HPDE6-E6E7 (cell line): ENCODE measurements around the gene TRIM38.

Experiments used
- DNase-seq: peaks from one replicate; pipeline ENCODE4 v3.0.0; 2011; ENCODE audit warnings: missing footprints; ENCODE audit errors: extremely low spot score

TRIM38 gene

GRCh38 chr6:26026833-26027490 lies 64.4 kb downstream of the TRIM38 start:
- no peak for DNase-seq

DNA sequence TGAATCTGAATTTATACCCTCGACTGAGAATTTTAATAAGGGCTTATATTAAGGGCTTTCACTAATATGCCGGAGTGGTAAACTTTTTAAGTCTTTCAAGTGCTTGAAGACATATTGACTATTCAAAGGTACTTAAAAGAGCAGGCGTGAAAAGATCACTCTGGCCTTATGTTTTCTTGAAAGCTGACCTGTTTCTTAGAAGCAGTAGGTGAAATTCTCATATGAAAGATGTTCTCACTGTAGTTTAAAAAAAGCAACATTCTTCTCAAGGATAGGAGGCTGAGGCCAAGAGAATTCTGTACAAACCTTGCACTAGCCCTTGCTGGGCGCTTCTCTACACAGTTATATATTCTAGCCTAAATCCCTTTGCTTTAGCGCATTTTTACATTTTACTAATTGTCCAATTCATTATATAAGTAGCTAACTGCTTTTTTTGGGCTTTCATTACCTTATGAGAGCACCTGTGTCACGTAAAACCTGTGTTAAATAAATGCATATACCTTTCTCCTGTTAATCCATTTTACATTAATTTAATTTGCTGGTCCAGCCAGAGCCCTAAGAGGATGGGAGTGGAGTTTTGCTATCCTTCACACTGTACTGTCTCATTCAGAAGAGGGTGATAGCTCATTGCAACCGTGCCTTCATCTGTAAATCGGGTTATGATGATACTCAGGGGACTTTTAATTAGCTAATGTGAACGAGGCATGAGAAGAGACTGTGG lies 65.0 kb downstream of the TRIM38 start:
- no peak for DNase-seq

- DNase-seq, result no peak
These were observed 65.7 kb downstream of the TRIM38 start for GRCh38 chr6:26028212-26028745.

DNA sequence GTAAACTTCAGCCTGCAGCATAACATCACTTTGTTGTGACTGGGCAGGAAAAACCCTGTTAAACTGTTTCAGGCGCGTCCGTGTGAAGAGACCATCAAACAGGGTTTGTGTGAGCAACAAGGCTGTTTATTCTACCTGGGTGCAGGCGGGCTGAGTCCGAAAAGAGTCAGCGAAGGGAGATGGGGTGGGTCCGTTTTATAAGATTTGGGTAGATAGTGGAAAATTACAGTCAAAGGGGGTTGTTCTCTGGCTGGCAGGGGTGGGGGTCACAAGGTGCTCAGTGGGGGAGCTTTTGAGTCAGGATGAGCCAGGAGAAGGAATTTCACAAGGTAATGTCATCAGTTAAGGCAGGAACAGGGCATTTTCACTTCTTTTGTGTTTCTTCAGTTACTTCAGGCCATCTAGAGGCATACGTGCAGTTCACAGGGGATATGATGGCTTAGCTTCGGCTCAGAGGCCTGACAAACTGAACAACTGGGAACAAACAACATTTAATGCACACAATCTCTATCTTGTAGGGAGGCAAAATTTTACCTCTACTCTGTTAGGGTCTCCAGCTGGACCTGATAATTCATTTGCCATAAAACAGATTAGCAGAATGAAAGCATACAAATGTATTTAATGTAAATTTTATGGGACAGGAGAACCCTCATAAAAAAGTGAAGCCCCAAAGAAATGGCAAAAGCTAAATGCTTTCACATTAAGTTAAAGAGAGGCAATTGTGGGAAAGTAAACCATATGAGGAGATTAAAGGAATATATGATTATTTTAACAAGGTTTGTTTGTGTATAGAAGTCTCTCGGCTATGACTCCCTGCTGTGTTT lies 66.4 kb downstream of the TRIM38 start:
- DNase-seq, result no peak

- no peak for DNase-seq
These were observed 66.9 kb downstream of the TRIM38 start for GRCh38 chr6:26029570-26029856.

DNA sequence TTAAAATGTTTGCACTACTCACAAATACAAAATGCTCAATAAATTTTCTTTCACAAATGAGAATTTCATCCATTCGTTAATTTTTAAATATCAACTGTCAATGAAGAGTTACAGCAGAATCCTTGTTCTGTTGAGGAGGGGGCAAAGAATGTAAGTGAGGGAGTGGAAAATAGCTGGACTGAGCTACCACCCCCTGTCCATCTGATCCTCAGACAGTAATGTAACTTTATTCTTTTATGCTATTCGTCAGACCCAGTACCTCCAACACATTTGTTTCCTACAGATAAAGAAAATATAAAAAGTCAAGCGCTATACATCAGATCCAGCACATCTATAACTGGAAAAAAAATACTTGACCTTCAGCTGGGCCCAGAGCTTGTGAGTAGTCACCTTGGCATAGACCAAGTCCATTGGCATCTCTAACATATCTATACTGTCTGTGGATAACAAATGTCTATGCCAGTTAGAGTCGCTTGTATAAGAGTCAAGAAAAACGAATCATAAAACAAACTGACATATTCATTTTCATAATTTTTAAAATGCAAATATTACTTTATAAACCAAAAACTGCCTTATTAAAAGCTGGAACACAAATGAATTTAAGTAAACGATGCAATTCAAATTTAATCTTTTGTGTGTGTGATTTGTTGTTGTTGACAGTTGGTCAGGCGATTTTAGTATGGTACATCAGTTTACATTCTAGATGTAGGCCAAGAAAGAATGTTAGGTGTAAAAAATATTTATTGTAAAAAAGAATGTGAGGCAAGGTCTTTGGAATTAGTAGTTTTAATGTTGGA lies 67.5 kb downstream of the TRIM38 start:
- DNase-seq, result no peak

DNA sequence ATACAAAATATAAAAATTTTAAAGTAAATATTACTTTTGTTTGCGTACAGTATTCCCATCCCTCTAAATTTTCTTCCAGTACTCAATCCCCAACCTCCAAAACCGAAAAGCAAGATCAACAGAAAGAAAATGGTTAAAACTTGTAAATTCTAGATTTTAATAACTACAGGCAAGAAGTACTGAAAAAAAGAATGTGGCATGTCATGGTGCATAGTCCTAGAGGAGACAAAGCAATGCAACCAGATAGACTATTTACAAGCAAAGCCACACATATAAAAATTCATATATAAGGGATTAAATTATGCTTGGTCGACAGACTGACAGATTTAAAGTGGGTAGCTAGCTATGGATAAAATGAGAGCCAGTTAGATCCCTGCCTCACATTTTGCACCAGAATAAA lies 68.1 kb downstream of the TRIM38 start:
- DNase-seq, result no peak

- DNase-seq, result no peak
These were observed 68.6 kb downstream of the TRIM38 start for GRCh38 chr6:26031151-26031594.

DNA sequence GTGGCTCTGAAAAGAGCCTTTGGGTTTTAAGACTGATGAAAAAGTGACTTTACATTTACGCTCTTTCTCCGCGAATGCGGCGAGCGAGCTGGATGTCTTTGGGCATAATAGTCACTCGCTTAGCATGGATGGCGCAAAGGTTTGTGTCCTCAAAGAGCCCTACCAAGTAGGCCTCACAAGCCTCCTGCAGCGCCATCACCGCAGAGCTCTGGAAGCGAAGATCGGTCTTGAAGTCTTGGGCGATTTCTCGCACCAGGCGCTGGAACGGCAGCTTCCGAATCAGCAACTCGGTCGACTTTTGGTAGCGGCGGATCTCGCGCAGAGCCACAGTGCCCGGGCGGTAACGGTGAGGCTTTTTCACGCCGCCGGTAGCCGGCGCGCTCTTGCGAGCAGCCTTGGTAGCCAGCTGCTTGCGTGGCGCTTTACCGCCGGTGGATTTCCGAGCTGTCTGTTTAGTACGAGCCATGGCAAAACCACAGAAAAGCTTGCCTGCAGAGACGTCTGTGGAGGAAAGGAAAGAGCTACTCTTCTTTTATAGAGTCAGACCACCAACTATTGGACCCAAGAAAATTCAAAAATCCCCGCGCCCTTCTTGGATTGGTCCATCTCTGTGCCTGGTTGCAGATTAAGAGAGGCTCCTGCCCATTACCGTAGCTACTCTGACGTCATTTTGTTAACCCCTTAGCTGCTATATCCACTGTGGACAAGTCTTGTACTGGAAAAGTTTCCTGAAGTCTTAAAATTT lies 69.2 kb downstream of the TRIM38 start:
- DNase-seq, result peak; percentile 87

DNA sequence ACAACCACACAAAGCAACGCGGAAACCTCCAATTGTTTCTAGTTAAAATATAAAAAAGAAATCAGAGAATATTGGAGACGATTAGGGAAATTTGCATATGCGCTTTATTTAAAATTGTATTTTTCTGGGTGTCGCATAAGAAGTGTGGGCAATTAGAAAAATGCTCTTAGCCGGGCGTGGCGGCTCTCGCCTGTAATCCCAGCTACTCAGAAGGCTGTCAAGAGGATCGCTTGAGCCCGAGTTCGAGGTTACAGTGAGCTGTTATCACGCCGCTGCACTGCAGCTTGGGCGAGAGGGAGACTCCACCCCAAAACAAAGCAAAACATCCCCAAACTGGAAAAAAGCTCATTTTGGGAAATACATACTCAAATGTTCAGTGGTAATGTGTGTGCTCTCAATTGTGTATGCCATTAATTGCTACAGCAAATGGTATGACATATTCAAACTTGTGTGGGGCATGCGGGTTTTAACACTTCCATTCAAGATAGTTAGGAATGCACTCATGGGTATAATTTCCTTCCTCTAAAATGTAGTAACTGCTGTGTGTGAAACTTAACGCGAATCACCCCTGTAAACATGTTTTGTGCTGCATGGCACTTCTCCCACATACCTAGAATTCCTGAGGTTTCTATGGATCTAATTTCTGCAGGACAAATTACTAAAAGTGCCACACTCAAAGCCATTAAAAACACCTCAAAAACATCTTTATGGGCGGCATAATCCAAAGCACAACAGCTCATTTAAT lies 69.9 kb downstream of the TRIM38 start:
- no peak for DNase-seq

DNA sequence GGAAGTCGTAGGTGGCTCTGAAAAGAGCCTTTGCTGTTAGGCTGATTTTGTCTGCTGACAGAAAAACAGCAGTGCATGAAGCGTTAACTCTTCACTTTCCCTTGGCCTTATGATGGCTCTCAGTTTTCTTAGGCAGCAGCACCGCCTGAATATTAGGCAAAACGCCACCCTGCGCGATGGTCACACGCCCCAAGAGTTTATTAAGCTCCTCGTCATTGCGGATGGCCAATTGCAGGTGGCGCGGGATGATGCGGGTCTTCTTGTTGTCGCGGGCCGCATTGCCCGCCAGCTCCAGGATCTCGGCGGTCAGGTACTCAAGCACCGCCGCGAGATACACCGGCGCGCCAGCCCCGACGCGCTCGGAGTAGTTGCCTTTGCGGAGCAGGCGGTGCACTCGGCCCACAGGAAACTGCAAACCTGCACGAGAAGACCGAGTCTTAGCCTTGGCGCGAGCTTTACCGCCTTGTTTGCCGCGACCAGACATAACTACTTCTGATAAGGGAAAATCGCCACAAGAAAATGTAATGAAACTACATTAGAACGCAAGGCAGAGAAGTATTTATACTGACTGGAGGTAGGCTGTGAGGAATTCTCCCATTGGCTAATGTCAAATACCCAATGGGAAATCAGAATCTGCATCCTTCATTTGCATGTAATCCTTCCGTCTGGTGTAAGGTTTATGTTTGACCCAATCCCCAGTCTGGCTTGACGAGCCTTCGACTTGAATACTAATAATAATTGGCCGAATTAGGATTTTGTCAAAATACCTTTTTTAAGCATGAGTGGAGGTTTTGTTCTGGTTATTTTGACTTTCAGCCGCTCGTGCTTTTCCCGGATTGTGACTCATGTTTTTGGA lies 70.7 kb downstream of the TRIM38 start:
- DNase-seq, result peak; percentile 88

DNA sequence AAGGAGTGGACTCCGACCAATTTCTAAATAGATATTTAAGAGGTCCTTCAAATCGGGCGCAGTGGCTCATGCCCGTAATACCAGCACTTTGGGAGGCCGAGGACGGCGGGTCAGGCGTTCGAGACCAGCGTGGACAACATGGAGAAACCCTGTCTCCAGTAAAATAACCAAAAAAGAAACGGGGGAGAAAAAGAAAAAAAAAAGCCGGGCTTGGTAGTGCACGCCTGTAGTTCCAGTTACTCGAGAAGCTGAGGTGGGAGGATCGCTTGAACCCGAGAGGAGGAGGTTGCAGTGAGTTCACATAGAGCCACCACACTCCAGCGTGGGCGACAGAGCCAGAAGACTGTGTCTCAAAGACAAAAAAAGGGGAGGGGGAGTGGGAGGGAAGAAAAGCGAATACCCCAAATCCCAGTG lies 71.3 kb downstream of the TRIM38 start:
- DNase-seq, result no peak

- DNase-seq, result no peak
These were observed 72.3 kb downstream of the TRIM38 start for GRCh38 chr6:26034905-26035304.
